Activated CD8-positive, alpha-beta memory T cell treated with anti-CD3 and anti-CD28 coated beads, Interleukin-2, amount 50 U/mL, for 1 hour (primary cell): ENCODE results near the gene MAP3K12.

Source experiments
- DNase-seq: peaks from one replicate; pipeline ENCODE4 v3.0.0-alpha.2; 2020; ENCODE audit errors: extremely low read depth

Gene MAP3K12

GRCh38 chr12:53507603-53507885 lies 8.3 kb upstream of the MAP3K12 start:
- DNase-seq: no peak

- no peak for DNase-seq
Measured at GRCh38 chr12:53506881-53507602, 7.8 kb upstream of the MAP3K12 start, which contains the start of gene NPFF. Gene NPFF (minus strand): TSS chr12:53507484. CDS start chr12:53507474, 10 bp downstream.

- DNase-seq: no peak
Measured at GRCh38 chr12:53506450-53506785, 7.2 kb upstream of the MAP3K12 start.

- no peak for DNase-seq
Measured at GRCh38 chr12:53505555-53506449, 6.5 kb upstream of the MAP3K12 start.

GRCh38 chr12:53505086-53505485 lies 5.8 kb upstream of the MAP3K12 start:
- DNase-seq: no peak

GRCh38 chr12:53504004-53504920 lies 5.0 kb upstream of the MAP3K12 start:
- DNase-seq: no peak

- DNase-seq: no peak
Measured at GRCh38 chr12:53502983-53503728, 3.9 kb upstream of the MAP3K12 start.

GRCh38 chr12:53502331-53502730 lies 3.1 kb upstream of the MAP3K12 start:
- DNase-seq: no peak

GRCh38 chr12:53501615-53502181 lies 2.4 kb upstream of the MAP3K12 start:
- DNase-seq: no peak

GRCh38 chr12:53500776-53501614 lies 1.7 kb upstream of the MAP3K12 start, which contains the start of gene TARBP2:
Gene TARBP2 (plus strand): TSS chr12:53501283. CDS start chr12:53501409, 126 bp downstream.
- peak; percentile 95 for DNase-seq

GRCh38 chr12:53500142-53500775 lies 1.0 kb upstream of the MAP3K12 start:
- DNase-seq: no peak

- no peak for DNase-seq
Measured at GRCh38 chr12:53498235-53498630, 1.0 kb downstream of the MAP3K12 start.

GRCh38 chr12:53497461-53497860 lies 1.8 kb downstream of the MAP3K12 start:
- DNase-seq: no peak

- DNase-seq: no peak
Measured at GRCh38 chr12:53496752-53497032, 2.6 kb downstream of the MAP3K12 start.

- no peak for DNase-seq
Measured at GRCh38 chr12:53495903-53496751, 3.1 kb downstream of the MAP3K12 start.

- no peak for DNase-seq
Measured at GRCh38 chr12:53493610-53494391, 5.5 kb downstream of the MAP3K12 start.

GRCh38 chr12:53492830-53493609 lies 6.2 kb downstream of the MAP3K12 start:
- peak; percentile 45 for DNase-seq
